Suppressor macrophage treated with lipopolysaccharide for 1 hour (primary cell): ENCODE data around the gene OR6Y1.

ENCODE experiments used
- DNase-seq, 3 donors: peaks; one replicate each; pipeline ENCODE4 v3.0.0-alpha.2; 2020 to 2022

The OR6Y1 gene

DNA sequence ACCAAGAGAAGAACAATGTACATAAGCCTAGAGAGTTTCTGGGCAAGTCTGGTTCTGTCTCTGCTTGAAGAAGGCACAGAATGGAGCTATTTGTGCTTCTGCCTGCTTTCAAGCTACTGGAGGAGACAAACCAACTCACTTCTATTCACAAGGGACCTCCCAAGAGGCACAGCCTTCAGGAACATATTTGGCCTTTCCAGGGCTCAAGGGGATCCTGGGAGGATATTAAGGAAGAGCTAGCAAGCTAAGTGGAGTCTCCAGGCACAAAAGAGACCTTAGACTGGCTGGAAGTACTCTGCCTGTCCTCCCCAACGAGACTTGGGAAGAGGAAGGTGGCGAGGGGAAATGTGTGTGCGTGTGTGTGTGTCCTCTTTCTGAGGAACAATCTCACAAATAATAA, at the start of gene OR6Y1:
Gene OR6Y1 (minus strand): TSS at position 54 of the 400 bp plus-strand sequence. CDS start 6,300 bp downstream, outside the sequence.
- no peak for DNase-seq

DNA sequence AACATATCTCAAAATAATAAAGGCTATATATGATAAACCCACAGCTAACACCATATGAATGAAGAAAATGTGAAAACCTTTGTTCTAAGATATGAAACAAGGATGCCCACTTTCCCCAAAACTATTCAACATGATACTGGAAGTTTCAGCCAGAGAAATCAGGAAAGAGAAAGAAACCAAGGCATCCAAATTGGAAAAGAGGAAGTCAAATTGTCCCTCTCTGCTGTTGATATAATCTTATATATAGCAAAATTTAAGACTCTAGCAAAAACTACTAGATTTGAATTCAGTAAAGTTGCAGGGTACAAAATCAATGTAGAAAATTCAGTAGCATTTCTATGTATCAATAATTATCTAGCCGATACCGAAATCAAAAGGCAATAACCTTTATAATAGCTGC, 46.5 kb upstream of the OR6Y1 start:
- no peak for DNase-seq

- DNase-seq: no peak
These were observed 32.7 kb upstream of the OR6Y1 start for GRCh38 chr1:158586942-158587341.

GRCh38 chr1:158583962-158584361, 29.8 kb upstream of the OR6Y1 start:
- DNase-seq: no peak

DNA sequence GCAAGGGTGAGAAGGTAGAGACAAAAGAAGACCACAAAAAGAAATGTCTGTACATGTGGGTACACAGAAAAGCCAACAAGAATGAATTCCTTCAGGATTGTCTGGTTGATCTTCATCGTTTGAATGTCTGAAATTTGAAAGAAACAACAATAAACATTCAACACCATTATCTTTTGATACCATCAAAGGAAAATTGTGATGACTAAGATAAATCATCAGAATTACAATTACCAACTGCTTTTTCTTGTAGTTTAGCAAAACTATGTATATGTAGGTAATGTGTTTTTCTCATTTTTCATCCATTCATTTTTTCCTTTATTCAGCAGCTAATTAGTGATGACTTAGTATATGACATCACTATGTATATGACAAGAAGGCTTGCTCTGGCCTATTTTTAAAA, 25.5 kb upstream of the OR6Y1 start, which contains the start of gene OR10X1:
Gene OR10X1 (minus strand): TSS at position 167 of the 400 bp plus-strand sequence. CDS start 0 bp downstream, at position 167.
- DNase-seq: no peak

DNA sequence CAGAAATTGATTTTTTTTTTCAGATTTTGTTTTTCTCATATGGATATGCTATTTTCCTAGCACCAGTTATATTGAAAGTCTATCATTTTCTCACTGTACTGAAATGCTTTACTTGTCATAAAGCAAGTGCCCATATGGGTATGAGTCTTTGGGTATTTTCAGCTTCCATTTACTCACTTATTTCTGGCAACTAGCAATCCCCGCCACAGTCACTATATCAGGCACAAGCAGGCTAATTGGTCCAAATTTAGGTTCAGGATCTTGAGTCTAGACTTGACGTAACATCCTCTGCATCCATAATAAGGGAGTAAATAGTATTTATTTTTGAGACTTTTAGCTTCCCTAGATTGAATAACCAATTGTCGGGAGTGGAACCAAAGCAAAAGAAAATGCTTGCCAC, 23.4 kb upstream of the OR6Y1 start:
- DNase-seq: no peak

GRCh38 chr1:158572226-158572625, 18.0 kb upstream of the OR6Y1 start:
- no peak for DNase-seq

DNA sequence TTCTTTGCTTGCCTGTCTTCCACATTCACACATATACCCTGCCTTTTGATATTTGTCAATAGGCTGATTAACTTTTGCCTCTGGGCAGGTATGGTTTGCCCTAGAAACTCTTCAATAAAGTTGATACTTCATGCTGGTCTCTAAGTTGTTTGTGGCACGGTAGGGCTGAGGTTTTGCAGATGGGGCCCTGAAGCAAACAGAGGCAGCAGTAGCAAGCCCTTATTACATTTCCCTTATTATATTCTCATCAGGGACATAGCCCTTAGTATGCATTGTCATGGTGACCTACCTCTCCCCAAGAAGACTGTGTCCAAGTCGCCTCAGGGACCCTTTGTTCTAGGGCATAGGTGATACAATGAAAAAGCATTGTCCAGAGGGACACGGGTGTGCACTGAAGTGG, 16.3 kb upstream of the OR6Y1 start, which contains the start of gene OR6P1:
Gene OR6P1 (minus strand): TSS at position 101 of the 400 bp plus-strand sequence. CDS start 6,976 bp downstream, outside the sequence.
- DNase-seq: no peak

GRCh38 chr1:158564608-158565007, 10.4 kb upstream of the OR6Y1 start:
- peak; percentile 36 to 56 (median 55) for DNase-seq

GRCh38 chr1:158563853-158564252, 9.6 kb upstream of the OR6Y1 start:
- peak in 1 of 3 donors; percentile 22 for DNase-seq

DNA sequence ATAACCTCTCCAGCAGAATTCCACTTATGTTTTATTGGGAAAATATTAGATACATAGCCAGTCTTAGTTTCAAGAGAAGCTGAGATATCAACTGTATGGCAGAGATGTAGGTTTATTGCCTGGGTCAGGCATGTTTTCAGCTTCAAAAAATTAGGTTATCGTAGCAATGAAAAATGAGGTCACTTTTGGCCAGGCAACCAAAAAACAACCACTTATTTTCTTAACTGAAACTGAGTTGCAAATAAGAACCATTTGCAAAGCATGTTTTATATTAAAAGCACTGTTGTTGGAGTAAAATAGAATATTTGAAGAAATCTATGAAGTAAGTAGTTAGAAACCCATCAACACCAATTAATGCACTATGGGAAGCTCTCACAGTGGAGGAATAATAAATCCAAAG, 5.5 kb upstream of the OR6Y1 start:
- no peak for DNase-seq

DNA sequence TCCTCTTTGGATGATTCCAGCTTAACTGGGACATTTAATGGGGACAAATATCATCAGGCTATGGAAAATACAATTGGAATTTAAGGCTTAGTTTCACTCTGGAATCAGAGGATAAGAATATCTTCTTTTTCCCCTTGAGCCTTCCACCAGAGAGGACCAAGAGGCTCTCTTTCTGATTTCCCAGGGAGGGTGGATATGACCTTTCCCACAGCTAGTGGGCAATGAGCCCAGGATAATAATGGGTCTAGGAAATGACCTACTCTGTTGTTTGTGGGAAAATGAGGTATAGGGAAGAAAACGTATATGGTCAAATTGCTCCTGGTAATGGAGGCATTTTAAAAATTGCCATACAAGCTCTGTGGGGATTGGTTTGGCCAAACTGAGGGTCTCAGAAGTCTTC, 1.9 kb downstream of the OR6Y1 start:
- DNase-seq: no peak

DNA sequence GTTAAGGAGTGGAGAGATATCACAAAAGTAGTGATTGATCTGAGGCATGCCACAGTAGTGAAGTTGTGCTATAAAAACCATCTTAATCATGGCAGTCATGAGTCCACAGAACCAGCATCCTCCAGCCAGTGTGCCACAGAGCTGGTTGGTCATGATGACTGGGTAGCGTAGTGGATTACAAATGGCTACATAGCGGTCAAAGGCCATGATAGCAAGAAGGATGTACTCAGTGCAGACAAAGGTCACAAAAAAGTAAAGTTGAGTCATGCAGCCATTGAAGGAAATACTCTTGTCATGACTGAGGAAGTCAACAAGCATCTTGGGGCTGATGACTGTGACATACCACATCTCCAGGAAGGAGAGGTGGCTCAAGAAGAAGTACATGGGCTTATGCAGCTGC, 6.7 kb downstream of the OR6Y1 start:
- DNase-seq: peak in 2 of 3 donors; percentile 4 to 20

GRCh38 chr1:158537609-158538008, 16.6 kb downstream of the OR6Y1 start:
- DNase-seq: no peak

DNA sequence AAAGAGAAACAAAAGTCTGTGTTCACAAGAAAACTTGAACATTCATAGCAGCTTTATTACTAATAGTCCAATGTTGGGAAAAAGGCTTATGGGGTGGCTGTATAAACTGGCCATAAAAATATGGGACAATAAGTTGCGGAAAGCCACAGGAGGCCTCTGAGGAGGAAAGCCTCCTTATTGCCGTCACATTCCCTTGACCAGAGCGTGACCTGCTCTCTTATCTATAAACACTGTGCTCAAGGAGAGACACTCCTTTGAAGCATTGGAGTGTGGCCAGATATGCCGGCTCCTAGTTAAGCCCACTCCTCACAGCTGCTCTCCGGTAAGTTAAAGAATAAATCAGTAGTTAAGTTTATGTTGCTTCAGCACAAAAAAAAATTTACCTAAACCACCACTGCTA, 19.7 kb downstream of the OR6Y1 start:
- DNase-seq: no peak

- DNase-seq: peak in 2 of 3 donors; percentile 48 to 61
These were observed 26.9 kb downstream of the OR6Y1 start for GRCh38 chr1:158527190-158527815.

- DNase-seq: no peak
These were observed 32.5 kb downstream of the OR6Y1 start for GRCh38 chr1:158521666-158522058.

- DNase-seq: no peak
These were observed 33.1 kb downstream of the OR6Y1 start for GRCh38 chr1:158520955-158521665.

GRCh38 chr1:158520021-158520420, 34.2 kb downstream of the OR6Y1 start:
- DNase-seq: no peak

GRCh38 chr1:158516966-158517365, 37.2 kb downstream of the OR6Y1 start:
- DNase-seq: no peak

- DNase-seq: no peak
These were observed 44.6 kb downstream of the OR6Y1 start for GRCh38 chr1:158509471-158510156.

DNA sequence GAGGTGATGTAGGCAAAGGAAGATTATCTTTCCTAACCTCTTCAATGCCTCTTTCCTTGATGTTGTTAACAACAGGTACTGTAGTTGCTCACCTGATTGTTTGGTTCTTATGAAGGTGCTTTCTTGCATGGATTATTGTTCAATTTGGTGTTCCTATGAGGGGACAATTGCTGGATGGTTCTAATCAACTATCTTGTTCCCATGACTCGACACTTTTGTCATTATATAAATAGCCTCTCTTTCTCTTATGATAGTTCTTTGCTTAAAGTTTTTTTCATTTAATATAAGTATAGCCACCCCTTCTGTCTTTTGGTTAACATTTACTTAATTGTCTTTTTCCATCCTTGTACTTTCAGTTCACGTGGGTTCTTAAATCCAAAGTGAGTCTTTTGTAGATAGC, 46.7 kb downstream of the OR6Y1 start:
- no peak for DNase-seq

- DNase-seq: peak; percentile 71 to 83 (median 78)
These were observed 47.7 kb downstream of the OR6Y1 start for GRCh38 chr1:158506369-158506987.
